ENCODE data around the gene NRARP. TPM values are rescaled to one million over a fixed set of nuclear protein-coding genes. Genes with fewer than 3 reads are reported as not detected.
A peak's percentile ranks its signal among the peaks of the same experiment; 100 is the strongest.

The NRARP gene
- total RNA-seq, 1 experiment from 2014 or later, result 23.8 TPM

- no peak for TF ChIP-seq CTCF (conservative IDR thresholded peaks at IDR 0.05)
- H3K4me1 Mint-ChIP-seq, result peaks cover 19 to 26% of the 10 kb centered on the region in 2 experiments
- Histone ChIP-seq H4K5ac (ENCODE audit: insufficient read length, low read depth, low read length) (no peak overlapping the region), H2AFZ (ENCODE audit: low read length) (no peak overlapping the region), H3K4ac (ENCODE audit: low read depth, low read length) (no peak overlapping the region), H2BK15ac (ENCODE audit: low read depth, low read length) (no peak overlapping the region), H2BK5ac (ENCODE audit: insufficient read length, low read length) (no peak overlapping the region), H3K79me2 (ENCODE audit: insufficient read depth, low read length) (no peaks in the 10 kb centered on the region), H3K9me3 (ENCODE audit: control insufficient read depth, low read depth, low read length) (no peaks in the 10 kb centered on the region), H4K91ac (ENCODE audit: insufficient read length, low read depth, low read length) (no peak overlapping the region), H2BK12ac (ENCODE audit: insufficient read length, low read depth, low read length) (no peak overlapping the region), H3K27me3 (ENCODE audit: insufficient read depth, low read length) (no peaks in the 10 kb centered on the region), H2BK20ac (ENCODE audit: low read depth, low read length, poor library complexity, severe bottlenecking) (no peak overlapping the region), H3K23ac (ENCODE audit: insufficient read length, low read depth, low read length) (no peak overlapping the region), H3T11ph (ENCODE audit: low read length) (no peak overlapping the region), H3K56ac (ENCODE audit: insufficient read length, low read depth, low read length) (no peak overlapping the region), H4K20me1 (ENCODE audit: control insufficient read depth, insufficient read depth, insufficient read length) (no peaks in the 10 kb centered on the region), H3K4me2 (ENCODE audit: insufficient read depth, insufficient read length, low read length) (no peak overlapping the region), H2AK5ac (ENCODE audit: insufficient read length, low read length) (no peak overlapping the region), H3K23me2 (ENCODE audit: insufficient read length, low read depth, low read length, poor library complexity, severe bottlenecking) (peaks cover 4% of the 10 kb centered on the region), H3K4me1 (ENCODE audit: insufficient read depth, low read length) (no peaks in the 10 kb centered on the region), H2BK120ac (ENCODE audit: low read depth, low read length, poor library complexity, severe bottlenecking) (no peak overlapping the region), H3K27ac (ENCODE audit: insufficient read length, low read depth, low read length) (no peak overlapping the region), H3K14ac (ENCODE audit: insufficient read depth, low read length) (no peak overlapping the region), H3K18ac (ENCODE audit: insufficient read length, low read depth, low read length) (no peak overlapping the region), H3K79me1 (ENCODE audit: insufficient read depth, low read depth, low read length, poor library complexity, severe bottlenecking) (no peaks in the 10 kb centered on the region), H4K8ac (replicated peaks; ENCODE audit: insufficient read length, low read depth, low read length) (no peak overlapping the region), H3K9ac (ENCODE audit: extremely low read depth, insufficient read length, low read length) (no peak overlapping the region)
- no peaks in the 10 kb centered on the region; a peak in 1 of 5 replicates for H3K9me3 Mint-ChIP-seq
- 0 out of 7 replicates have a peak overlapping the region, but pooled peaks of 1 of the 3 experiments have one; percentile 55 for H3K27ac Mint-ChIP-seq
- DNase-seq, result no peak
- no peaks in the 10 kb centered on the region for H3K27me3 Mint-ChIP-seq (ENCODE audit: low read depth)
- H3K4me3 Mint-ChIP-seq, result no peak overlapping the region
- no CpG with 5 or more reads among the region's 39 CpGs for WGBS (ENCODE audit: extremely low coverage, insufficient read length, low lambda C conversion rate)
- H3K36me3 Mint-ChIP-seq (ENCODE audit: insufficient read depth in 1 of 3, low read depth in 3 of 3), result peaks cover 11 to 32% (median 32%) of the 10 kb centered on the region in 3 experiments; a peak in 6 of 7 replicates
Measured at GRCh38 chr9:137272241-137273094, 29.6 kb downstream of the NRARP start.
